T follicular helper cell (primary cell): ENCODE results near the gene TSC2.

Experiments
- DNase-seq: peaks from one replicate; pipeline ENCODE4 v3.0.0-alpha.2; 2020; ENCODE audit warnings: low read depth

TSC2 gene

GRCh38 chr16:2043667-2044451 lies 3.9 kb upstream of the TSC2 start:
- no peak for DNase-seq

- DNase-seq: no peak
These were observed 3.2 kb upstream of the TSC2 start for GRCh38 chr16:2044541-2044940.

GRCh38 chr16:2045965-2046892 lies 1.6 kb upstream of the TSC2 start:
- no peak for DNase-seq

- no peak for DNase-seq
These were observed 874 bp upstream of the TSC2 start for GRCh38 chr16:2046893-2047329.

- no peak for DNase-seq
These were observed 345 bp downstream of the TSC2 start for GRCh38 chr16:2048116-2048543.

GRCh38 chr16:2053211-2053610 lies 5.4 kb downstream of the TSC2 start:
- DNase-seq: no peak

DNA sequence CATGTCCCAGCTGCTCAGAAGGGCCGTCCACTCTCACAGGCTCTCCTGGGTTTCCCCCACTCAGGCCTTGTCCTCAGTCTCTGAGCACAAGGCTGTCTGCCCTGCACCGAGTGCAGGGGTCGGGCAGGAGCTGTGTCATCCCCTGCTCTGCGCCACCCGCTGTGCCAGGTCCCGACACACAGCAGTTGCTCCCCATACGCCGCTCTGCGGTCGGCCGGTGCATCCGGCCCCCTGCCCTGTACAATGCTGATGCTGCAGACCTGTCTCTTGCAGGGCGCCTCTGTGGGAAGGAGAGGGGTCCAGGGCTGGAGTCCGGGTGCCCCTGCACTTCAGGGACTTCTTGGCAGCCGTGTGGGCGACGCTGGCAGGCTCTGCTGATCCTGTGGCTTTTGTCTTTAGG lies 6.1 kb downstream of the TSC2 start:
- DNase-seq: no peak

GRCh38 chr16:2054543-2055245 lies 6.9 kb downstream of the TSC2 start:
- DNase-seq: no peak

DNA sequence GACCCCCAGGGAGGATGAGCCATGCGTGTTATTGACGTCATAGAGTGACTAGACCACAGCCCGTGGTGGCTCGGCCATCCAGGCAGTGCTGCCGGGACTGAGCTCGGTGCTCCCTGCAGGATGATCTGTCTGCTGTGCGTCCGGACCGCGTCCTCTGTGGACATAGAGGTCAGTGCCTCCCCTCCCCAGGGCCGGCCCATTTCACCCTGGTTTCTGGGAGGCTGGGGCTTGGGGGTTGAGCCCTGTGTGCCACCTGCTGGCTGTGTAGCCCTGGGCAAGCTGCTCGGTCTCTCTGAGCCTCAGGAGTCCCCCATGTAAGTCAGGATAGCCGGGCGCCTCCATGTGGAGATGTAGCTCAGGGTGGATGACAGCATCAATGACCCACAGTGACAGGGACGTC lies 8.3 kb downstream of the TSC2 start:
- no peak for DNase-seq

GRCh38 chr16:2056681-2057407 lies 9.1 kb downstream of the TSC2 start:
- DNase-seq: no peak

GRCh38 chr16:2057438-2057837 lies 9.7 kb downstream of the TSC2 start:
- no peak for DNase-seq

GRCh38 chr16:2058420-2058819 lies 10.6 kb downstream of the TSC2 start:
- DNase-seq: no peak

- DNase-seq: no peak
These were observed 11.1 kb downstream of the TSC2 start for GRCh38 chr16:2058872-2059271.

DNA sequence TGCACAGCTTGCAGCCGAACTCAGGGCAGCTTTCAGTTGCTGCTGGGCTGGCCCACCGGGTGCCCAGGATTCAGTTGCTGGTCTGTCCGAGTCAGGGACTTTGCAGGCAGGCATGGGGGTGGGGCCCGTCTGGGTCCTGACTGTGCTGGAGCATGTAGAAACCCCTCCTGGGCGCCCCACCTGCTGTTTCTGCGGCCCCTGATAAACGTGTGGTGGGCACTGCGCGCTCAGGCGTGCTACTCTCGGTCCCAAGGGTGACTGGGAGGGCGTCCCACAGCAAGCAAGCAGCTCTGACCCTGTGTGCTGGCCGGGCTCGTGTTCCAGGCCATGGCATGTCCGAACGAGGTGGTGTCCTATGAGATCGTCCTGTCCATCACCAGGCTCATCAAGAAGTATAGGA lies 12.6 kb downstream of the TSC2 start:
- no peak for DNase-seq

- no peak for DNase-seq
These were observed 13.2 kb downstream of the TSC2 start for GRCh38 chr16:2061023-2061422.

GRCh38 chr16:2061526-2061925 lies 13.7 kb downstream of the TSC2 start:
- DNase-seq: no peak

DNA sequence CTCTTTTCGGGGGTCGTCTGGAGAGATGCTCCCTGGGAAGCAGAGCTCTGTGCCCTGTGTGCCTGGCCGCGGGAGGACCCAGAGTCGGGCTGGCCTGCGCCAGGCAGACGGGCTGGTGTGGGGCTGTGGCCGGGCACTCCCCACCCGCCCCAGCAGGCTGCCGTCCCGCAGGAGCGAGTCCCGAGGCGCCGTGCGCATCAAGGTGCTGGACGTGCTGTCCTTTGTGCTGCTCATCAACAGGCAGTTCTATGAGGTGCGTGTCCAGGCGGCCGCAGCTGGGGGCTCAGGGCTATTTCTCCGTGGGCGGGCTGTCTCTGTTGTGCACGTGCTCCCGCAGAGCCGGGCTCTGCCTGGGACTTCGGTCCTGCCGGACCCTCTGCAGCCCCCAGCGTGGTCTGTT lies 15.0 kb downstream of the TSC2 start:
- DNase-seq: no peak

DNA sequence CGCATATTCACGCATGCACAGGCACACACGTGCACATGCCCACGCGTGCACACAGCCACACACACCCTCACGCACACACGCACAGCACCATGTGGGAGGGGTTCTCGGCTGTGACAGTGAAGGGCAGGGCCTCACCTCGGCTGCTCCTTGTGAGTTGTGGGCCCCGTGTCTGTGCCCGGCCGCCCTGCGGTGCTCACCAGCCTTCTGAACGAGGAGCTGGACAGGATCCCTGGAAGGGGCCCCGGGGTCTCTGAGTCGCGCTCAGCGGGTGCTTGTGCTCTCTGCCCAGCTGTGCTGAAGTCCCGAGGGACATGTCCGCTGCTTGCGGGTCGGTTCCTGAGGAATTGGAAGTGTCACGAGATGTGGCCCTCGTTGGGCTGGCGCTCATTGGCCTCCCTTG lies 16.1 kb downstream of the TSC2 start:
- no peak for DNase-seq

DNA sequence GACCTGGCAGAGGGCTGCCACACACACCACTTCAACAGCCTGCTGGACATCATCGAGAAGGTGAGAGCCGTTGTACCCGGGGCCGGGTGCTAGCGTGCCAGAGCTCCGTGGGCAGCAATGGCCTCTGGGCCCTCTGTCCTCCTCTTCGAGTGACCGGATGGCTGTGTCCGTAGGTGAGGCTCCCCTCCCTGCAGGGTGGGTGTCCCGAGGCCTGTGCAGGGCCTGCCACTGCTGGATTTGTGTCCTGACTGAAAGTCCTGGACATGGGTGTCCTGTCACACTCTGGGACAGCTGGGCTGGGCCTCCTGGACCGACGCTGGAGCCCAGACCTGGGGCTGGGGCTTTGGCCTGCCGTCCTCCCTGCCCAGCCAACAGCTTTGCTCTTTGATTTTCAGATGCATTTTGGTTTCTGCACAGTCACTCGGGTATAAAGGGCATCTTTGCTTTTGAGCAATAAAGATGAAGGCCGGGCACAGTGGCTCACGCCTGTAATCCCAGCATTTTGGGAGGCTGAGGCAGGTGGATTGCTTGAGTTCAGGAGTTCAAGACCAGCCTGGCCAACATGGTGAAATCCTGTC lies 16.7 kb downstream of the TSC2 start:
- no peak for DNase-seq

DNA sequence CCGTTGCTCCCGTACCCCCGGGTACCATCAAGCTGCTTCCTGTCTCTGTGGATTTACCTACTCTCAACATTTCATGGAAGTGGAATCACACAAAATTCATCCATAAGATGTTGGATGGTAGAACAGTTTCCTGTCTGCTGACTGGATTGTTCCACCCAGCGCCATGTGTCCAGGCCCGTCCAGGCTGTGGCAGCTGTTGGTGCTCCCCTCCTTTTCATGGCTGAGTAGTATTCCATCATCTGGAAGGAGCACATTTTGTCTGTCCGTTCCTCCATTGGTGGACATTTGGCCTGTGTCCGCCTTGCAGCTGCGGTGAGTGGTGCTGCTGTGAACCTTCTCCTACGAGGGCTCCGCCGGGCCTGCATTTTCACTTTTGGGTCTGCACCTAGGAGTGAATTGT lies 18.4 kb downstream of the TSC2 start:
- no peak for DNase-seq
